Peyer's patch (tissue), 4 donors: ENCODE results near the gene OR52N4.

ENCODE experiments used
- POLR2A ChIP-seq, 2 donors: fragments of 450-650 bp; IDR thresholded peaks; one replicate each; pipeline ENCODE4 v1.5.1; 2017; ENCODE audit warnings: antibody characterized with exemption in 2 of 2, mild to moderate bottlenecking in 2 of 2, moderate library complexity in 2 of 2
- TF ChIP-seq, protein P1 (sequence below), 6 experiments: fragments of 450-650 bp in 4 of 6; fragments of 200-600 bp in 2 of 6; sonication (generic) in 1 of 6; IDR thresholded peaks; one replicate each; pipeline ENCODE4 v1.5.1; 2017 to 2019; ENCODE audit warnings: antibody characterized with exemption in 6 of 6, mild to moderate bottlenecking in 3 of 6, moderate library complexity in 1 of 6

DNA sequence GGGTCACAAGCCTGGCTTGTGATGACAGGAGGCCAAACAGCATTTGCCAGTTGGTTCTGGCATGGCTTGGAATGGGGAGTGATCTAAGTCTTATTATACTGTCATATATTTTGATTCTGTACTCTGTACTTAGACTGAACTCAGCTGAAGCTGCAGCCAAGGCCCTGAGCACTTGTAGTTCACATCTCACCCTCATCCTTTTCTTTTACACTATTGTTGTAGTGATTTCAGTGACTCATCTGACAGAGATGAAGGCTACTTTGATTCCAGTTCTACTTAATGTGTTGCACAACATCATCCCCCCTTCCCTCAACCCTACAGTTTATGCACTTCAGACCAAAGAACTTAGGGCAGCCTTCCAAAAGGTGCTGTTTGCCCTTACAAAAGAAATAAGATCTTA, 17.0 kb upstream of the OR52N4 start:
- TF ChIP-seq, protein P1, sequence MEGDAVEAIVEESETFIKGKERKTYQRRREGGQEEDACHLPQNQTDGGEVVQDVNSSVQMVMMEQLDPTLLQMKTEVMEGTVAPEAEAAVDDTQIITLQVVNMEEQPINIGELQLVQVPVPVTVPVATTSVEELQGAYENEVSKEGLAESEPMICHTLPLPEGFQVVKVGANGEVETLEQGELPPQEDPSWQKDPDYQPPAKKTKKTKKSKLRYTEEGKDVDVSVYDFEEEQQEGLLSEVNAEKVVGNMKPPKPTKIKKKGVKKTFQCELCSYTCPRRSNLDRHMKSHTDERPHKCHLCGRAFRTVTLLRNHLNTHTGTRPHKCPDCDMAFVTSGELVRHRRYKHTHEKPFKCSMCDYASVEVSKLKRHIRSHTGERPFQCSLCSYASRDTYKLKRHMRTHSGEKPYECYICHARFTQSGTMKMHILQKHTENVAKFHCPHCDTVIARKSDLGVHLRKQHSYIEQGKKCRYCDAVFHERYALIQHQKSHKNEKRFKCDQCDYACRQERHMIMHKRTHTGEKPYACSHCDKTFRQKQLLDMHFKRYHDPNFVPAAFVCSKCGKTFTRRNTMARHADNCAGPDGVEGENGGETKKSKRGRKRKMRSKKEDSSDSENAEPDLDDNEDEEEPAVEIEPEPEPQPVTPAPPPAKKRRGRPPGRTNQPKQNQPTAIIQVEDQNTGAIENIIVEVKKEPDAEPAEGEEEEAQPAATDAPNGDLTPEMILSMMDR (IDR thresholded peaks at IDR 0.05) = no peak
- no peak for TF ChIP-seq POLR2A (IDR thresholded peaks at IDR 0.05)
